IPS DF 19.7 (cell line): ENCODE measurements around the gene MTOR.
"Not testable (repeated sequence)": the region's sequence is repeated elsewhere in the genome, so short reads cannot be mapped to it uniquely, and the experiment has no call there.

Source experiments
- DNase-seq: peaks from one replicate; pipeline ENCODE4 v3.0.0-alpha.2; 2013; ENCODE audit warnings: low read depth, low spot score

Gene MTOR

DNA sequence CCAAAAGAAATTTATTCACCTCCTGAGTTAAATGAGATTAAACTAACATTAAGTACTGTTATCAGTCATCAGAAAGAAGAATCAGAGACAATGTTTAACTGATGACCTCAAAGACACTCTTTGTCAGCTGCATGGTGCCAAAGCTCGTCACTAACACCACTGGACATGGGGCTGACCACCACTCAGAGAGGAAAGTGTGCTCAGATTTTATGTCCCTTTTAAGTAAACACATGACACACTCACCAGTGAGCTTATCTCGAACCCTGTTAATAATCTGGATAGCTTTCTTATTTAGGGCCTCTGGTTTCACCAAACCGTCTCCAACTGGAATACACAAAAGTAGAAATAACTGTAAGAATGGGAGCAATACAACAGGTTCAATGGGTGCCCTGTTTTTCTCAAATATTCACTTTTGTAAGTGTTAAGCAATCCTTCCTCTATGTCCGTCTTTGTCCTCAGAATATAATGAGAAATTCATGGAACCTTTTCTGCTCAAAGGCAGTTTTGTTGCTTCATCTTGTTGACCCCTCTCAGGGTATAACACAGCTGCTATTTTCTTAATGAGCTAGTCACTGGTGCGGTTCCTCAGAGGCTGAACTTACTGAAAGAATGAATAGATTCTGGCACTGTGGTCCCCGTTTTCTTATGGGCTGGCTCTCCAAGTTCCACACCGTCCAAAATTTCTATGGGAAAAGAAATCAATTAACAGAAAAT lies 153.1 kb downstream of the MTOR start:
- DNase-seq = no peak

DNA sequence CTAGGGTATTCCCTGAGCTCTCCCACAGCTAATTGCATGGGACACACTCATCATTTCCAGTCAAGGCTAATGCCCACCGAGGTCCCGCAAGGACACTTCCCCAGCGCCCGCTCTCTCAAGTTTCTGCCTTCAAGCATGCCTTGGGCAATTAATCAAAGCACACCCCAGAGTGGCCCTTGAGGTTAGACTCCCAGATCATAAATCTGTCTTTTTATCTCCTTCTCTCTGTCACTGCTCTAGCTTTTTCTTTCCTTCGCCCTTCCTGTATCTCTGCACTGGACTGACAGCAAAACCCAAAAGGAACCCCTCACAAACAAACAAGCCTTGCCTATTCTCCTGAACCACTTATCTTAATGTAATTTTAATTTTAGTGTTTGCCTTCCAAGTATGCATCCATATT lies 154.8 kb downstream of the MTOR start:
- DNase-seq = no peak

DNA sequence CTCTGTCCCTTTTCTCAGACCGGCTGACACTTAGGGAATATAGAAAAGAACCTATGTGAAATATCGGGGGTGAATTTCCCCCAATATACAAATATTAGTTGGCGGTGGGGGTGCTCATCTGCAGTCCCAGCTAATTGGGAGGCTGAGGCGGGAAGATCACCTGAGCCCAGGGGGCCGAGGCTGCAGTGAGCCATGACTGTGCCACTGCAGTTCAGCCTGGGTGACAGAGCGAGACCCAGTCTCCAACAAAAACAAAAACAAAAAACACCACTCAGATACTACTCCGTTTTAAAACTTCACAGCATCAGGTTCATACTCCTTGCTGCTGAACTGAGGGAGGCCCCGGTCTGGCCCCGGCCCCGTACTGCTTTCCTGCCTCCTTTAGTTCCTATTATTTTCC lies 156.8 kb downstream of the MTOR start:
- DNase-seq = no peak

DNA sequence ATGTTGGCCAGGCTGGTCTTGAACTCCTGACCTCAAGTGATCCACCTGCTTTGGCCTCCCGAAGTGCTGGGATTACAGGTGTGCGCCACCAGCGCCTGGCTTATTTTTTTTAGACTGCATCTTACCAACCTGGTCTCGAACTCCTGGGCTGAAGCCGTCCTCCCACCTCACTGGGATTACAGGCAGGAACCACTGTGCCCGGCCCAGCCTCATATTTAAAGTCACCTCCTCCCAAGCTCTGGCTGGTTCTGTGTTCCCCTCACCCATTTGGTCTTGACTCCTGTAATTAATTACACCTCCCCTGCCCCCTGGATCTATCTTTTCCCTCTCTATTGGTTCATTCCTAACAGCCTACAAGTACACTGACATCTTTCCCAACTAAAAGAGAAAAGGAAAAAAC lies 161.0 kb downstream of the MTOR start:
- no peak for DNase-seq

DNA sequence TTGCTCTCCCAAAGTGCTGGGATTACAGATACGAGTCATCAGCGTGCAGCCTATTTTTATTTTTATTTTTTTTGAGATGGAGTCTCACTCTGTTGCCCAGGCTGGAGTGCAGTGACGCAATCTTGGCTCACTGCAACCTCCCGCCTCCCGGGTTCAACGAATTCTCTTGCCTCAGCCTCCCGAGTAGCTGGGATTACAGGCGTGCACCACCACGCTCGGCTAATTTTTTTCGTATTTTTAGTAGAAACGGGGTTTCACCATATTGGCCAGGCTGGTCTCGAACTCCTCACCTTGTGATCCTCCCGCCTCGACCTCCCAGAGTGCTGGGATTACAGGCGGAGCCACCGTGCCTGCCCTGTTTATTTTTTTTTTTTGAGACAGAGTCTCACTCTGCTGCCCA lies 161.5 kb downstream of the MTOR start:
- DNase-seq = not testable (repeated sequence)

DNA sequence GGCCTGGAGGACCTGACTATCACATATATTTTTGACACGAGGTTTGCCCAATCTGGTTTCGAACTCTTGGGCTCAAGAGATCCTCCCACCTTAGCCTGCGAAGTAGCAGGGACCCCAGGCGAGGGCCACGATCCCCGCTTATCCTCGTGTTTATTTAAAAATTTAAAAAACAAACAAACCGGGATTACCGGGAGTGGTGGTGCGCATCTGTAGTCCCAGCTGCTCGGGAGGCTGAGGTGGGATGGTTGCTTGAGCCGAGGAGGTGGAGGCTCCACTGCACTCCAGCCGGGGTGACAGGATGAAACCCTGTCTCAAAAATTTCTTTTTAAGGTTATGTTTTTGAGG lies 162.2 kb downstream of the MTOR start:
- no peak for DNase-seq

DNA sequence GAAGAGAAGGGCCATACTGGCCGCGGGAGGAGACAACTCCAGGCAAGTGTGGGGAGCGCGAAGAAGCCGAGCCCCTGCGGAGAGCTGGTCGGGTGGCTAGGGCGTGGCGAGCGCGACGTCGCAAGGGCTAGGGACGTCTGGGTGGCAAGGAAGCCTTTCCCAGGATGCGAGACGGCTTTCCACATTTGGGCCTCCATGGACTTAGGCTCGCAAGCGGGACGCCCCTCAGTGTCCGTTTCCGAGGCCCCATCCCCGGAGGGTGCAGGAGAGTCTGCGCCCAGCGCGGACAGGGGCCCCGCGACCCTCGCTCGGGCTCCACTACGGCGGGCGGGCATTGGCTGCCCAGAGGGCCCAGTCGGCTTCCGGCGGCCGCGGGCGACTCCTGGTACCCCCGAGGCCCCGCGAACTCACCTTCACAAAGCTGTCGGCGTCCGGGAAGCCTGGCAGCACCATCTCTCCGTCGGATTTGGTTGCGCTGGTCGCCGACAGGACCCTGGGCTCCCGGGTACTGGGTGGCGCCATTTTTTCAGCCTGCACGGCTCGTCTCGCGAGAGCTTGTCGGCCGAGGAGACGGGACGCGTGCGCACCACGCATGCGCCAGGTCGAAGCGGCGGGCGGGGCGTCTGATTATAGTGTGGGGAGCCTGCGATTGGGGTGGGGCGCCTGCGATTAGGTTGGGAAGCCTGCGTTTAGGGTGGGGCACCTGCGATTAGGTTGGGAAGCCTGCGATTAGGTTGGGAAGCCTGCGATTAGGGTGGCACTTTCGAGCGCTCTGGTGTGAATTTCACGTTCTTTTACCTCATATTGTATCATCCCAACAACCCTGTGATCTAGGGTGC lies 162.8 kb downstream of the MTOR start, which contains the start of gene EXOSC10:
EXOSC10 (minus strand) TSS at position 560 of the 839 bp plus-strand sequence; CDS start at position 522, 38 bp downstream.
- DNase-seq = peak; percentile 40

DNA sequence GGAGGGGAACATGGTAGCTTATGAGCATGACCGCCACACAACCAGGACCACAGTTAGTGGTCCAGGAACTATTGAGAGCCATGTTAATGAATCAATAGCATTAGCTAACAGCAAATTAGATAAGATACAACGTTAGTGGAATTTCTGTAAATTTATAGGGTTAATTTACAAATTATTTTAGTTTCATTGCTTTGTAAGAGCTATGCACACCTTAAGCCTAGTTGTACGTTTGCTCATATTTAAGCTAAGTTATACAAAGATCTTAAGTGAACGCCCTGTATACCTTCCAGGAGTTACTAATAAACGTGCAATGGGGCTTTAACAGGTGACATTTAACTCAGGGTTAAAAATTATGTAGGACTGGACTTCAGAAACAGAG lies 163.4 kb downstream of the MTOR start:
- no peak for DNase-seq

DNA sequence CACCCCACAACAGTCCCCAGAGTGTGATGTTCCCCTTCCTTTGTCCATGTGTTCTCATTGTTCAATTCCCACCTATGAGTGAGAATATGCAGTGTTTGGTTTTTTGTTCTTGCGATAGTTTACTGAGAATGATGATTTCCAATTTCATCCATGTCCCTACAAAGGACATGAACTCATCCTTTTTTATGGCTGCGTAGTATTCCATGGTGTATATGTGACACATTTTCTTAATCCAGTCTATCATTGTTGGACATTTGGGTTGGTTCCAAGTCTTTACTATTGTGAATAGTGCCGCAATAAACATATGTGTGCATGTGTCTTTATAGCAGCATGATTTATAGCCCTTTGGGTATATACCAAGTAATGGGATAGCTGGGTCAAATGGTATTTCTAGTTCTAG lies 178.6 kb downstream of the MTOR start:
- not testable (repeated sequence) for DNase-seq

DNA sequence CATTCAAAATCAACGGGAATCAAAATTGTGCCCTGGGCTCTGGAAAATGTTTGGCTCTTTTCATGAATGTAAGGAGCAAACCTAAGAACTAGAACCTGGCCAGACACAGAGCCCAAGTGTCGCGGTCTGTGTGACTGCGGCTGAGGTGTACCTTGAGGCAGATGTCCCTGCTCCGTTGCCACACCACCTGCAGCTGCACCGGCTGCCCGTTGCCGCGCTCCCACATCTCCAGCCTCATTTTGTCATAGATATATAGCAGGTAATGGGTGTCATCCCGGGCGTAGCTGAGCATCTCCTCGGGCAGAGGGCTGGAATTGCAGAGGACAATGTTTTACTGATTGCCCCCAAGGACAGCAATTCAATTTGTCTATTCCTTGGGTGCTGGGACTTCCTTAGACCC lies 181.4 kb downstream of the MTOR start:
- no peak for DNase-seq

DNA sequence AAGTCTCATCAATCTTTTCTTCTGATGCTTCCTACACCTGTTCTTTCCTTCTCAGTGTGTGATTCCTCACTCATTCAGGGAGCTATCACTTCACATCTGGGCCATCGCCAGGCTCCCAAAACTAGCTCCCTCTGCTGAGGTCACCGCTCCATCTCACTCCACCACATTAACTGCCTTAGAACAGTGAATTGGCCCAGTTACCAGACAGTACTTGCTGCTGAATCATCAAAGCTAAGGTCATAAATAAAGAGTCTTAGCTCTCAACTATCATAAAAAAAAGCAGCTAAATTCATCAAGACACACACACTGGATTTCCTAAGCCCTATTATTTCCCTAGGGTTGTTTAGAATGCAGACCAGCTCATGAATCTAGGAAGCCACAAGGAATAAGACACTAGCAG lies 183.7 kb downstream of the MTOR start:
- DNase-seq = no peak

DNA sequence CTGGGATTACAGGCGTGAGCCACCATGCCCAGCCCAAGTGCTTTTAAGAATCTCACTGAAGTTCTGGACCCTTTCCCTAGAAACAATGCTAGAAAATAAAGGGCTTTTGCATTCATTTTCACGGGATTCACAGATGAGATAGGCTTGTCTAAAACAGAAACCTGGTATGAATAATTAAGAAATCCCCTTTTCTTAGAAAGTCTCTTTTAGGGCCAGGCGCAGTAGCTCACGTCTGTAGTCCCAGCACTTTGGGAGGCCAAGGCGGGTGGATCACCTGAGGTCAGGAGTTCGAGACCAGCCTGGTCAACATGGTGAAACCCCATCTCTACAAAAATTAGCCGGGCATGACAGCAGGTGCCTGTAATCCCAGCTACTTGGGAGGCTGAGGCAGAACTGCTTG lies 189.0 kb downstream of the MTOR start:
- not testable (repeated sequence) for DNase-seq

DNA sequence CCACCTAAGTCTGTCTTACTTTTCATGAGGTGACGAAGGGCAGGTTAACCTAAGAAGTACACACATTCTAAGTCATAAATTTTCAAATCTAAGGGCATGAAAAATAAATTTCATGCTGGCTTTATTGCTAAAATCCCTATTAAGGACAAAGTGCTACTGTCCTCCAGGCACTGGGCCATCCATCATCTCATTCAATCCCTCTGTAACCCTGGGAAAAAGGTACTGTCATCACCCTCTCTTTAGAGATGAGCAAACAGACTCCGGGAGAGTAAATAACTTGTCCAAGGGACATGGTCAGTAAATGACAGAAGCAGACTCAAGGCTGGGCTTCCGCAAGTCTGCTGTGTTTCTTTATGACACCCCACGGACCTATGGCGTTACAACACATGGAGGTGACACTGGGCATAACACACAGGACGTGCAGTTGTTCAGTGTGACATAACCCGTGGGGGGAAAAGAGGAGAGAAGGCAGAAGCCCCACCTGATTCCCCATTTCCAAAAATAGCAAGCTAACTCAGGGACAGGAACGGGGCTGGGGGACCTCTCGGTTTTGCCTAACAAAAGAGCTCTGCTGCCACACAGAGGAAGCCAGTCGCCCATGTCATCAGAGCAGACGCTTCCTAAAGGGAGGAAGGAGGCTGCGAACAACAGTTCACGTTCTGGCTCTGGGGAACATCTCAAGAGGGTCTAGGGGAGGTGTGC lies 190.0 kb downstream of the MTOR start:
- no peak for DNase-seq

DNA sequence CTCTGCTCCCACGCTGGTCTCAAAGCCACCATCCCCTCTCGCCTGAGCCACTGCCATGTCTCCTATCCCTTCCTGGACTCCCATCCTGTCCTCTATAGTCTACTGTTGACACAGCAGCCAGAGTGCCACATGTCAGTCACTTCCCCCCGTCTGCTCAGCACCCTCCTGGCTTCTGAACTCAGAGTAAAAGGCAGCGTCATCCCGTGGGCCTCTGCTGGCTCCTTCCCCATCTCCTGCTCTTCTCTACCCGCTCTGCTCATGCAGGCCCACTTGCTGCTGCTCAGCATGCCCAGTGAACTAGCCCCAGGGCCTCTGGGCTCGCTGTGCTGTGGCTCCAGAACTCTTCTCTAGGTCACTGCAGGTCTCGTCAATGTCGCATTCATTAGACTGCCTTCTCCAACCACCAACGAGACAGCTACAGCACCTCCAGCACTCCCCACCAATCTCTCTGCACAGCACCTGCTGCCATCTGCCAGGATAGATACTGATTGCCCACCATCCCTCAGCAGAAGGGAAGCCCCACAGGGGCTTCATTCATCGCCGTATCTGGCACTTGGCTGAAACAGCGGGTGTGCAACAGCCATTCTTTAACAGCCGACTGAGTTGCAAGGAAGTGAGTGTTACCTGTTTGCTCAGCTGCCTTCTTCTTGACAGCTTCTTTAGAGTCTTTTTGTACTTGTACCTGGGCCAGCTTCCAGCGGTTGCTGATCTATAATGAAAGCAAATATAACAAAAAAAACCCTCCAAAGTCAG lies 190.7 kb downstream of the MTOR start:
- DNase-seq = no peak

DNA sequence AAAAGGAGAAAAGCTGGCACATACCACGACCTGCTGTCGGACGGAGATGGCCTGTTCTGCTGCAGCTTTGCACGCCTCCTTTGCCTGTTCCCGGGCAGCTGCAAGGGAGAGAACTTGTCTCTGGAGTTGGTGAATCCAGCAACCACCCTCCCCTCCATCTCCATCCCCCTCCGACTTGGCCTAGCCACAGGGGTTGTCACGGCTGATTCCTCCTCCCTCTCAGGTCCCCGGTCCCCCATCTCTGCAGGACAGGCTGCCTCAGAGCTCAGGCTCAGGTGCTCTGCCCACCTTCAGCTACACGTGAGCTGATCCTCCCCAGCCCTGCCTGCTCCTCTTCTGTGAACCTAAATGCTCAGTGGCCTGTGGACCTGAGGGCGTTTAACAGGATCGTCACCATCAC lies 191.5 kb downstream of the MTOR start:
- no peak for DNase-seq

DNA sequence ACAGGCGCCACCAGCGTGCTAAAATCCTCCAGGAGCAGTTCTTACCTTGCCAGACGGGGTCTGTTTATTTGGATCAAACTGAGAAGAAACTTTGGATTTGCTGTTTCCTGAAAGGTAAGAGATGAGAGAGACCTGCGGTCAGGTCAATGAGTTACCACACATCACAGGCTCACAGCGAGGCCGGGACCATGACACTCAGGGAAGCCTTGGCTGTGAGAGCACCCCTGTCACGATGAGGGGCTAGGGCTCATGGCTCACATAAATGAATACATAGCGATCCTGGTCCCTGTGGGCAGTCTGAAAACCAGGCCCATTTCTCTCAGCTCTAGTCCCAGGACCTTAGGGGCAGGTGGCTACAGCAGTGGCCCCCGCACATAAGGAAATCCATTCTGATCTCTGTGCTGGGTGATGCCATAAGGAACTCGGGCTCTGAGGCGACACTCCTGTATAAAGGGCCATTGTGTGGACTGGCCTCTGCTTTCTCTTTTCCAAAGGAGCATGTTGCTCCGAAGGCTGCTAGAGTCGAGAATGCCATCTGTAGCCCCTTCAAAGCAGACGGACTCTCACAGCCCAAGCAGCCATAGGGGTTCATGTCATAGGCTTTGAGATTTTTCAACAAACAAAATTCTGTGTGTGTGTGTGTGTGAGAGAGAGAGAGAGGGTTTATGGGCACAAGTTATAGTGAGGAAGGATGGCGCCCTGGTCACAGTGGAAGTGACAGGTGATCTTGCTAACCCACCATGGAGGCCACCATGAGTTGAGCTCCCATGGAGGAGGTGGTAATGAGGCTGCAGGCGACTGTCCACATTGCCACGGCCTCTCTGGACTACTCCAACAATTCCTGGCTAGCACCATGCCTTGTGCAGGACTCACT lies 193.5 kb downstream of the MTOR start:
- no peak for DNase-seq

DNA sequence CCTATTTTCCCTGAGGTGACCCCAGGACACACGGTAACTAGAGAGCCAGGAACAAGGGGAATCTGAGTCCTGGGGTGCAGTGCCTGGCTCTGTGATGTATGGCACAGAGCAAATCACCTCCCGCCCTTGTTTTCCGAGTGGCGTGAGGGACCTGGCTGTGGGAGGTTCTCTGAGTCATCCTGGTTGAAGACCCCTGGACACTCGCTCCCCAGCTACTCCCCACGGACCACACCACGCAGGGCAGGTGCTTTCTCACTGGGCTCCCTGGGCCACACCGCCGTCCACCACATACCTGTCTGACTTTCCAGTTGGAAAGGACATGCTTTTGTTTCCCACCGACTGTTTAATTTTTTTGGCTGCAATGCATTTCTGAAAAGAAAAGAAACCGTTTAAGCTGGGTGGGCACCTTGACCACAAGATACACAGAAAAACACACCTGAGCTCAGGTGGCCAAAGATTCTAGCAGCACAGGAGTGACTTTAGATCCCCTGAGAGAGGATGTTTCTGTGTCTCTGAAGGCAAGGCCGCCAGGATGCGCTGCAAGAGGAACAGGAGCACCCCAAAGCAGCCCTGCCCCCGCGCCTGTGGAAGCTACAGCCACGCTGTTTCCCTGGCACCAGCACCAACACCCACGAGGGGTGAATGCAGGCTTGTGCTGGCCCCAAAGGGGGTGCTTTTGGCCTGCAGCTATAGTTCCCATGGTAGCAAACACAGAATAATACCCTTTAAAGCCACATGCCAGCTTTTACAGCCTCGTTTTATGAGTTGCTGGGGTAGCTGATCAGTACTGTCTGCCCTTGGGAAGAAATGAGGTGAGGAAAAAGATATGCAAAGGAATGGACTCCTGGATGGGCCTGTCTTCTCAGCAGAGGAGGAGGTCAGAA lies 194.4 kb downstream of the MTOR start:
- no peak for DNase-seq

DNA sequence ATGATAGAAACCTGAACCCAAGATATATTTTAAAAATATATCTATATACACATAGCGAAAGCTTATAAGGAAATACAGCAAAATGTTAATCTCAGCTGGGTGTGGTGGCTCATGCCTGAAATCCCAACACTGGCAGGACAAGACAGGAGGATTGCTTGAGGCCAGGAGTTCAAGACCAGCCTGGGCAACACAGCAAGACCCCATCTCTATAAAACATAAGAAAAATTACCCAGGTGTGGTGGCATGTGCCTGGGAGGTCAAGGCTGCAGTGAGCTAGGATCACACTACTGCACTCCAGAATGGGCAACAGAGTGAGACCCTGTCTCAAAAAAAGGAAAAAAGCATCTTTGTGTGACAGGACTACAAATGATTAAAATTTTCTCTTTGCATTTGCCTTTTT lies 196.6 kb downstream of the MTOR start:
- no peak for DNase-seq

DNA sequence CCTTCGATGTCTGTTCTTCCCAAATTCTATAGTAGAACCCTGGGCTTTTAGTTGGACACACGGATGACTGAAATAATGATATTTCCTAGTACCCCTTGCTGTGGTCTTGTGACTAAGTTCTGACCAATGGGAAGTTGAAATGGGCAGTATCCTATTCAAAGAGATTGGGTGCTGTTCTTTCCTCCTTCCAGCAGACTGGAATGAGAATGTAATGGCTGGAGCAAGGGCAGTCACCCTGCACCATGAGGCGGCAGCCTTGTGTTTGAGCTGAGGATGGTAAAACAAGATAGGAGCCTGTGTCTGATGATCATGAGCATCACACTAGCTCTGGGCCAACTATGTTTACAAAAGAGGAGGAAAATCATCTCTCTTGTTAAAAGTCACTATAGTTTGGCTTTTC lies 197.4 kb downstream of the MTOR start:
- no peak for DNase-seq
